Activated T-cell treated with anti-CD3 and anti-CD28 coated beads for 4 hours (primary cell): ENCODE measurements around the gene TMEM132D.

Experiments
- DNase-seq: peaks from one replicate; pipeline ENCODE4 v3.0.0-alpha.2; 2020

The TMEM132D gene

GRCh38 chr12:129394177-129394825 is 509.5 kb downstream of the TMEM132D start:
- DNase-seq: no peak

- no peak for DNase-seq
Observed at GRCh38 chr12:129393357-129393937, 510.4 kb downstream of the TMEM132D start.

DNA sequence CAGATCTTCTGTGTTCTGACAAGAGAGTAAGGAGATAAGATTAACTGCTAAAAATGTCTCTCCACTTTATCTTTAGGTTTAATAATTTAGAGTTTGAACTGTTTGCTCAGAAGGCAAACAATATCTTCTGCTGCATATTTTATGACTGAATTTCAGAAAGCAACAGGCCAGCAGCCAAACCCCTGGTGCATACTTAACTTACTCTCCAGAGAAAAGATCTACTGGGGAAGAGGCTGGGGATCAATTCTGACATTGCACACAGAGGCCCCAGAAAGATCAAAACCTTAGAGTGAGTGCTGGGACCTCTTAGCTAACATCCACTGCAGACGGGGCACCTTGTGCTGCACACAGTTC is 518.2 kb downstream of the TMEM132D start:
- no peak for DNase-seq

DNA sequence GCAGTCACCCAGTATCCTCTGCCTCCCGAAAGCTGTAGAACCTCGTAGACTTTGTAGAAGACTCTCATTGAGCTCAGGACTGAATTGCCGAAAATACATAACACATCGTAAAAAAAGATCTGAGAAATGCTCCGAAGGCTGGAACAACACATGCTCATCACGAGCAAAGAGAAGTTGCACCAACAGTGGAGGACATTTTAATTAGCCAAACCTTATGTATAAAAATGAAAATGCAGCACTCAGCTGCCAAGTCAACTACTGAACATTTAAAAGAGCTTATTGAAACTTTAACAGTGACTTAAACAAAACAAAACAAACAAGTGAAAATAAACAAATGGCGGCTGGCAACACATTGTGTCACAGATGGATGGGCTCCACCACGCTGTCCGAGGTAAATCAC is 519.9 kb downstream of the TMEM132D start:
- DNase-seq: no peak

GRCh38 chr12:129381715-129382114 is 522.1 kb downstream of the TMEM132D start:
- no peak for DNase-seq

DNA sequence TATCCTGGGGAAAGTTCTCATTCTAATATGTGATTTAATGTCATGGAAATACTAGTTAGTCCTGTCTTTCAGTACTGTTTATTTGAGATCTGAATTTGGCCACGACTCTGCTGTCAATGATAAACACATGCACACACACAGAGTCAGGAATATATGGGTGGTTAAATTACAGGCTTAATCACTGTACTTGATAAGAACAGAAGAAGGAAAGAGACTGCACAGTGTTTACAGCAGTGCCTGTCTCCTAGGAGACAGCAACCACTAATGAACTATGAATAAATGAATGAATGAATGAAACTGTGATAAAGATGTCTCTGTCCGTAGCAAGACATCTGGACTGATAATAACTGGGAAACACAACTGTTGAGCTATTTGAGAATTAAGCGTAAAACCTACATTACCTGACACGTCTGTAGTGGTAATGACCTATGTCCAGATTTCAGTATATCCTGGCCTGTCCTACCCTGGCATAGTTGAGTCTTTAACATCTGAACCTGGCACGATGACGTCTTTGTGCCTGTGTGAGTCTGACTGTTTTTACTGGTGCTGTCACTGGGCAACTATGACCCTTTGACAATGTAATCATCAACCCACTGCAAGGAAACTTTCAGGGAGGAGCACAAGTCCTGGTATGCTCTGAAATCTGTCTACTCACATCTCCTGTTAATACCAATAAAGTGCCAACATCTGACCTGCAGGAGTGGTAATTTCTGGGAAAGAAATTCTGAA is 524.6 kb downstream of the TMEM132D start:
- no peak for DNase-seq

DNA sequence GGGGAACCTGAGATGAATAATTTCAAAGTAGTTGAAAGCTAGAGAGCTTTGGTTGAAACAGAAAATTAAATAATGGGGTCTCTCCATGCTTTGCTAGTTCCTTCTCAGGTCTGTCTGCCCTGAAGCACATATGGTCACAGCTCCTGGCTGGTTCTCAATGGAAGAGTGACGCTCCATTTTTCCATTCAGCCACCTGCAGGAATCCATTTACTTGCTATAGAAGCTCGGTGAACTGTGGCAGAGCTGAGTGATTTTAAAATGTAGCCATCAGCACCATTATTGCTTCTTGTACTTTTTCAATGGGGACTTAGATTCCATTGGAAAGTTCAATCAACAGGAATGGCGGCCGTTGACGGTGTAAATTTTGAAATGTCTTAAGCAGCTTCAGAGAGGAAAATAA is 525.3 kb downstream of the TMEM132D start:
- DNase-seq: no peak

DNA sequence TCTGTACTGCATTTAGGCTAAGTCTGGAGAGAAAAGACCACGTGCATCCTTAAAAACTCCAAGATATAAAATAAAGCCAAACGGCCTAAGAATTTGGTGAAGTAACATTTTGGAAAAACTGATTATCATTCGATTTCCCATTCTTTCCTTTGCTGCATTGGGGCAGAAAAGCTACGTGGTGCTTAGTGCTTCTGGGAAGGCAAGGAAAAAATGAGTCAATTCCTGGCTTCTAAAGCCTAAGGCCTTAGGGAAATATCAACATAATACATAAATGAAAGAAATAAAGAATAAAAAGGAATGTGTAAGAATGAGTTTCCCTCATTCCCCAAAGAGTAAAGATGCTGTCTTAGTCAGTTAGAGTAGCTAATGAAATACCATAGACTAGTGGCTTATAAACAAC is 530.1 kb downstream of the TMEM132D start:
- no peak for DNase-seq

DNA sequence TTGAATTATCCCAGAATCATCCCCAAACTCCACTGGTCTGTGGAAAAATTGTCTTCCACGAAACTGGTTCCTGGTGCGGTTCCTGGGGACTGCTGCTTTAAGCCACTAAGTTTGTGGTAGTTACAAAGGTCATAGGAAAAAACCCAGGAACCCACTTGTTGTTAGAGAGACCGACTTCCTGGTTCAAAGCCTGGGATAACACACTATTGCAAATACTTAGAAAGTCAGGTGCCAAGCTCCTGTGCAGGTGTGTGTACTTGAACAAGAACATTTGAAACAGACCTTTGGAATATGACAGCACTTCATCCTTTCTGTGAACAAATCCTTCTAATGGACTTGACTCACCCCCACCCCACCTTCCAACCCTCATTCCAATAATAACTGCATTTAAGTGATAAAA is 530.9 kb downstream of the TMEM132D start:
- no peak for DNase-seq

GRCh38 chr12:129372348-129372747 is 531.5 kb downstream of the TMEM132D start:
- no peak for DNase-seq

DNA sequence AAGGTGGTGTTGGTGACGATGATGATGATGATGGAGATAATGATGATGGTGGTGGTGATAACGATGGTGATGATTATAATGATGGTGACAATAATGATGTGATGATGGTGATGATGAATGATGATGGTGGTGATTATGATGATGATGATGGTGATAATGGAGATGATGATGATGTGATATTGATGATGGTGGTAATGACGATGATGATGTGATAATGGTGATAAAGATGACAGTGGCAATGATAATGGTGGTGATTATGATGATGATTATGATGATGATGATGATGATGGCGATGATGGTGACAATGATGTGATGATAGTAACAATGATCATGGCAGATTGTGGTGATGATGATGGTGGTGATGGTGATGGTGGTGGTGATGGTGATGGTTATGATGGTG is 532.6 kb downstream of the TMEM132D start:
- no peak for DNase-seq

DNA sequence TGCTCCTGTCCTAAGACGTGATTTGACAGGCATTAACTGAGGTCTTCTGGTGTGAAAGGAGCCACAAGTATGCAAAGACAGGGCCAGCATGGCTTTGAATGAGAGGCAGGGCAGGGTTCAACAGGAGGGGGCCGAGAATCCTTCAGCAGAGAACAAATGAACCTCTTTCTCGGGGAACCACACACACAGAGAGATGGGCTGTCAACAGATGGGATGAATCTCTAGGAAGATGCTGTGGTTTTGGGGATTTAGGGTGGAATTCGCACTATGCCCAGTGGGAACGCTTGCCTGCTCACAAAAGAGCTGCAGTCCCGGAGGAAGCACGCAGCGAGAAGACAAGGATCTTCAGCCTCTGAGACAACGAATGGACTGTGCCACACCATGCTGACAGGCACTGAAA is 537.2 kb downstream of the TMEM132D start:
- DNase-seq: no peak

DNA sequence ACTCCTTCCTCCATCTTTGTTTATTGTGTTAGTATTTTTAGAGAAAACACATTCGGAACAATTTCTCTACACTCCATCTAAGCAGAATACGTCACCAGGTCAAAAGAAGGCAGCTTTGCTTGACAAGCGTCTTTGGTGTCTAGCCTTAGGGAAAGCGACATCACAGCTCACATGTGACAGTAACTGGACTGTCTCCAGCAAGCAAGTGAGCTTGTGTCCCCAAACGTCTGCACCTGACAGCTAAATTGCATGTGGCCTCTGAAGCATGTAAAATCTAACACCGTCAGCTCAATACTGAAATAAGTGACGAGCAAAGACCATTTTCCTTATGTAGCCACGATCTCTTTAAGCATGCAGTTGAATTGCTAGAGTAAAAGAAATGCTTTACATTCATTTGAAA is 540.8 kb downstream of the TMEM132D start:
- no peak for DNase-seq

DNA sequence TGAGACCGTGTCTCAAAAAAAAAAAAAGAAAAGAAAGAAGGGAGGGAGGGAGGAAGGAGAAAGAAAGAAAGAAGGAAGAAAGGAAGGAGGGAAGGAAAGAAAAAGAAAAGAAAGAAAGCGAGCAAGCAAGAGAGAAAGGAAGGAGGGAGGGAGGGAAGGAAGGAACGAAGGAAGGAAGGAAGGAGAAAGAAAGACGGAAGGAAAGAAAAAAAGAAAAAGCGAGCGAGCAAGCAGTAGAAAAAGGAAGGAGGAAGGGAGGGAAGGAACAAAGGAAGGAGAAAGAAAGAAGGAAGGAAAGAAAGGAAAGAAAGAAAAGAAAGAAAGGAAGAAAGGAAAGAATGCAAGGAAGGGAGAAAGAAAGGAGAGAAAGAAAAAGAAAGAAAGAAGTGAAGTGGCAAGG is 546.6 kb downstream of the TMEM132D start:
- DNase-seq: no peak

- no peak for DNase-seq
Observed at GRCh38 chr12:129351481-129351880, 552.3 kb downstream of the TMEM132D start.

GRCh38 chr12:129339336-129339735 is 564.5 kb downstream of the TMEM132D start:
- no peak for DNase-seq

GRCh38 chr12:129337413-129337812 is 566.4 kb downstream of the TMEM132D start:
- no peak for DNase-seq

- no peak for DNase-seq
Observed at GRCh38 chr12:129335773-129336172, 568.1 kb downstream of the TMEM132D start.

DNA sequence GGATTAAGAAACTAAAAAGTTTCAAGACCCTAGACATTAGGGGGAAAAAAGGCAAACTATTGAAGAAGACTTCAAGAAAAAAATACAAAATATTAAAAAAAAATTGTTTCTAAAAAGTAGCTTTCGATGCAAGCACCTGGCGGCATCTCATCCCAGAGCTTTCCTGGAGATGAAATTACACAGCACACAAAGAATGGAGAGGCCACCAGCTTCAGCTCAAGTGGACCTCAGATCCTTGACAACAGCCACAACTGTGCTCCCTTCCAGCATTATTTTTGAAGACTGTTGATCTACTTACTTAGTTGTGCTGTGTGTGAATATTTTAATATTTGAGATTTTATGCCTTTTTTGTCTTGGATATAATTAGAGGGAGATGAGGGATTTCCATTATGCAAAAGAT is 571.5 kb downstream of the TMEM132D start:
- DNase-seq: no peak

GRCh38 chr12:129331356-129332085 is 572.3 kb downstream of the TMEM132D start:
- no peak for DNase-seq

DNA sequence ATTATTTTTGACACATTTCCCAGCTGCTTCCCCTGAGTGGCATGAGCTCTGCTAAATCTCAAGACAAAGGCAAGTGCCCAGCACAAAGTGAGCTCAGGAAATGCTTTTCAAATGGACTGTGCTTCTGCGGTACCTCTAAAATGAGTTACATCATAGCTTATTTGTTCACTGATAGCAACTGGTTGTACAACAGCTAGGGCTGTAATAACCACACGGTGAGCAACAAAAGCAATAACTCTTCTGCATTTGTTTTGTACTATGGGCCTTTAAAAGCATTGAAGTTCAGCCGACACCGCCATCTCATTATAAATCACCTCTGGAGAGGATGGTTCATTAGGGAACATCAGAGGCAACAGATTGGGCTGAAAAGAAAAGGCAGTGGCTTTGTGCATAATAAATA is 575.6 kb downstream of the TMEM132D start:
- no peak for DNase-seq

DNA sequence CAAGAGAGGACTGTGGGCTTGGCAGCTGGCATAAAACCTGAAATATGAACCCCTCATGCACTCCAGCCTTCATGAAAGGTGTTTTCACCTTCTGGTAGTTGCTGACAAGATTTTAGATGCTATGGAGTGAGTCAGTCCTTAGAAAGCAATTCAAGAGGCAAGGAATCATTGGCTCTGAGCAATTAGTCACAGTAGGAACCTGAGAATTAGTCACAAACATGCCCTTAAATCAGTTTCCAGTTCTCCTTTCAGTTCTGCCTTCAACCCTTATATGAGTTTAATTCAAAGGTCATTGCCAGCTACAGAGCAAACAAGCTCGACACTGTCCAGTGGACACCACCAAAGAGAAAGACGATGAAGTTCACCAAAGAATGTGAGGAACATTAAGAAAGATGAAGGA is 578.3 kb downstream of the TMEM132D start:
- no peak for DNase-seq

- no peak for DNase-seq
Observed at GRCh38 chr12:129312048-129312447, 591.8 kb downstream of the TMEM132D start.

GRCh38 chr12:129310346-129310745 is 593.5 kb downstream of the TMEM132D start:
- DNase-seq: no peak
